Central memory CD8-positive, alpha-beta T cell (primary cell): ENCODE data around the gene TSEN15.

Source experiments
- ATAC-seq: fragments of 150-1000 bp; cut with Tn5 transposase; replicated peaks from 2 replicates; pipeline ENCODE4 v1.10.0; 2022; ENCODE audit warnings: mild to moderate bottlenecking, moderate FRiP score, moderate number of reproducible peaks; ENCODE audit not compliant: poor library complexity, severe bottlenecking; ENCODE audit errors: extremely low read depth
- DNase-seq, 2 donors: peaks; one replicate each; pipeline ENCODE4 v3.0.0; 2021; ENCODE audit warnings: low spot score in 2 of 2
- H3K27ac Mint-ChIP-seq: one replicate; pipeline ENCODE4 v1.8.0; 2022; ENCODE audit warnings: low read depth, mild to moderate bottlenecking, moderate library complexity, mixed read lengths
- H3K27me3 Mint-ChIP-seq: one replicate; pipeline ENCODE4 v1.8.0; 2022; ENCODE audit warnings: mixed read lengths
- H3K36me3 Mint-ChIP-seq: one replicate; pipeline ENCODE4 v1.8.0; 2022; ENCODE audit warnings: mild to moderate bottlenecking, moderate library complexity, mixed read lengths; ENCODE audit not compliant: insufficient read depth
- H3K4me1 Mint-ChIP-seq: one replicate; pipeline ENCODE4 v1.8.0; 2022; ENCODE audit warnings: mixed read lengths
- H3K4me3 Mint-ChIP-seq: one replicate; pipeline ENCODE4 v1.8.0; 2022; ENCODE audit warnings: mild to moderate bottlenecking, moderate library complexity, mixed read lengths
- H3K9me3 Mint-ChIP-seq: one replicate; pipeline ENCODE4 v1.8.0; 2022; ENCODE audit warnings: mixed read lengths

TSEN15 gene

DNA sequence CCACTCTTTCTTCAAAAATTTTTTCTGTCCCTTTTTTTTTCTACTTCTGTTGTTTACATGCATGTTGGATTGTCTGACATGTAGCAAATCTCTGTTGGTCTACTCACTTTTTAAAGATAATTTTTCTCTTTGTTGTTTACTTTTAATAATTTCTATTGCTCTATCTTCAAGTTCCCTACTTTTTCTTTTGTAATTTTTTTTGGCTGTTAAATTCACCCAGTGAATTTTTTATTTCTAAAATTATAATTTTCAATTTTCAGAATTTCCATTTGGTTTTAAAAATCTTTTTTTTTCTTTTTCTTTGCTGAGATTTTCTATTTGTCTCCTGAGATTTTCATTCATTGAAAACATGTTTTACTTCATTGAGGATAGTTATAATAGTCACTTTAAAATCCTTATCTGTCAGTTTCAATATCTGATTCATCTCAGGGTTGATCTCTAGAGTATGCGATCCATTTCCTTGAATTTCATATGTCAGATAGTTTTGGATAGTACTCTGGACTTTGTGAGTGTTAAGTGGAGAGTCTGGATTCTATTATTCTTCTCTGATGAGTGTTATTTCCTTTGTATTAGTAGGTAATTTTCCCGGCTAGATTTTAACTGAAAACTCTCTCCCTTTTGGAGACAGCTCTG is 1.6 kb upstream of the TSEN15 start:
- Mint-ChIP-seq H3K4me3 (peak overlapping the region; percentile 18), H3K36me3 (peaks cover 8% of the 10 kb centered on the region), H3K9me3 (no peaks in the 10 kb centered on the region), H3K27me3 (peaks cover 11% of the 10 kb centered on the region), H3K4me1 (peaks cover 31% of the 10 kb centered on the region), H3K27ac (no peak overlapping the region)
- no peak for ATAC-seq
- no peak for DNase-seq

DNA sequence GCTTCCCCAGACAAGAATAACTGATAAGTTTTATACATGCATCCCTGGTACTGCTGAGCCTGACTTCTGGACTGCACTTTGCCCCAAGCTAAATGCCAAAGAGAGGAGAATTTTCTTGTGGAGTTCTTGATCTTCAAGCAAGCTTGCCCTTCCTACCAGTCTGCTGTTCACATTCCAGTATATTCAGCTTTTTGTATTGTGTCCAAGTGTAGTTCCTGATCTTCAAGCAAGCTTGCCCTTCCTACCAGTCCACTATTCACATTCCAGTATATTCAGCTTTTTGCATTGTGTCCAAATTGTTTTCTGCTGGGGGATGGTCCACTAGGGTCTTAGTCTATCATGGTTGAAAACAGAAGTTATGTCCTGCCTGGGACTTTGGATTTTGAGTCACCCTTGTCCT is 894 bp upstream of the TSEN15 start:
- ATAC-seq (no peak), DNase-seq (no peak)
- Mint-ChIP-seq H3K27ac (peak overlapping the region; percentile 94), H3K9me3 (no peaks in the 10 kb centered on the region), H3K36me3 (peaks cover 8% of the 10 kb centered on the region), H3K27me3 (peaks cover 11% of the 10 kb centered on the region), H3K4me1 (peaks cover 31% of the 10 kb centered on the region), H3K4me3 (peak overlapping the region; percentile 94)

DNA sequence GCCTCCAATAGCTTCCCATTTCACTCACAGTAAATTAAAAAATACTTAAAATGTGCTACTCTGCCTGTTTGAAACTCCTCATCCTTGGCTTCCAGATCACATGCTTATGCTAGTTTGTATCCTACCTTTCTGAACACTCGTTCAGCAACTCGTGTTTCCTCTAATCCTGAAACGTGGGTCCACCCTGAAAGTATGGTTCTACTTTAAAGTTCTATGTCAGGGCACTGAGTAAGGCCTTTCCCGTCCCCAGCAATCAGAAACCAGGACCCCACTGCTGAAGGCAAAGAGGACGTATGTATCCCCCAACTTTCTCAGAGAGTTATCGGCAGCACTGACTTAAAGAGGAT is 419 bp upstream of the TSEN15 start:
- peaks cover 11% of the 10 kb centered on the region for H3K27me3 Mint-ChIP-seq
- DNase-seq (no peak), ATAC-seq (peak; percentile 25)
- H3K4me3 Mint-ChIP-seq = peak overlapping the region; percentile 94
- peaks cover 8% of the 10 kb centered on the region for H3K36me3 Mint-ChIP-seq
- peaks cover 31% of the 10 kb centered on the region for H3K4me1 Mint-ChIP-seq
- peak overlapping the region; percentile 94 for H3K27ac Mint-ChIP-seq
- H3K9me3 Mint-ChIP-seq = no peaks in the 10 kb centered on the region

DNA sequence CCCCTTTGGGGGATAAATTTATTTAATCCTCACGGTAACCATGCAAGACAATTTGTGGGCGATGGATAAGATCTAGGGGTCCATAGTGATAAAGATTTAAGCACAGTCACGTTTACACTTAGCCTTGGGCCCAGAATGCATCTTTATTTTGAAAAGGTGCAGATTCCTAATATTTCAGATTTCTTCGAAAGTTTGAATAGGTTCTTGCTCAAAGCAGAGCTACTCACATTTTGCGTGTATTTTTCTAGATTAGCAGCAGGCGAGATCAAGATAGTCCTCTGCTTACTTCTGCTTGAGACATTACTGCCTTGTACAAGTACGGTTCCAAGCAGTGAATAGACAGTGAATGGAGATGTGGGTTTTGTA is 647 bp downstream of the TSEN15 start:
- peaks cover 11% of the 10 kb centered on the region for H3K27me3 Mint-ChIP-seq
- H3K9me3 Mint-ChIP-seq = no peaks in the 10 kb centered on the region
- peaks cover 38% of the 10 kb centered on the region for H3K4me1 Mint-ChIP-seq
- peak overlapping the region; percentile 94 for H3K4me3 Mint-ChIP-seq
- ATAC-seq = no peak
- H3K27ac Mint-ChIP-seq = peak overlapping the region; percentile 94
- DNase-seq = no peak
- peaks cover 14% of the 10 kb centered on the region for H3K36me3 Mint-ChIP-seq

DNA sequence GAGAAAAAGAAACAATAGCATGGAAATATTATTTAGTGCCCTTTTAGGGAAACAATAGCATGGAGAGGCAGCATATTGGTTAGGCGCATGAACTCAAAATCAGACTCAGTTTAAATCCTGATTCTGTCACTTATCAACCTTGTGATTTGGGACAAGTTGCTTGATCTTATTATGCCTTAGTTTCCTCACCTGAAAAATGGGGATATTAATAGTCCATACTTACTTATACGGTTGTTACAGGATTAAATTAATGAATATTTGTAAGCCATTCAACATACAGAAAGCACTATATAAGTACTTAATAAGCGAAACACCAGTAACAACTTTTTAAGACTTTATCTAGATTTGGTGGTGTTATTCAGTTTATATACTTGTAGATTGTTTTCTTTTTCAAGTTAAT is 1.2 kb downstream of the TSEN15 start:
- H3K27me3 Mint-ChIP-seq = peaks cover 11% of the 10 kb centered on the region
- H3K27ac Mint-ChIP-seq = no peak overlapping the region
- no peaks in the 10 kb centered on the region for H3K9me3 Mint-ChIP-seq
- no peak for ATAC-seq
- no peak for DNase-seq
- peak overlapping the region; percentile 94 for H3K4me3 Mint-ChIP-seq
- H3K4me1 Mint-ChIP-seq = peaks cover 38% of the 10 kb centered on the region
- H3K36me3 Mint-ChIP-seq = peaks cover 14% of the 10 kb centered on the region

DNA sequence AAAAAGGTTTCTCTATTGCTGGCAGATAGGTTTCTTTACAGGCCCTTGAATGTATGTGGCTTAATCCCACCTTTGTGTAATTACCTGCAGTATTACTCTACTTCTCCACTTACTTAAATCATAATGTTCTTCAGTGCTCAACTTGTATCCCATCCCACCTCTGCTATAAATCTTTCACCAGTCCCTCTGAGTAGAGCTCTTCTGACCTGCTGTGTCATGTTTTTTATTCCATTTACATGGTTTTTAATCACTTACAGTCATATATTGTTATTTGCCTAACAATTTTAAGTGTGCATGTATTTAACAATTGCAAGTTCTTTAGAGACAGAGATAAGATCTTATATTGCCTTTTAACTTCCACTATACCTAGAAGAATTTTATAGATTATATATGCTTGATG is 2.4 kb downstream of the TSEN15 start:
- Mint-ChIP-seq H3K4me3 (no peak overlapping the region), H3K27ac (no peak overlapping the region), H3K4me1 (peaks cover 38% of the 10 kb centered on the region), H3K9me3 (no peaks in the 10 kb centered on the region), H3K36me3 (peaks cover 15% of the 10 kb centered on the region), H3K27me3 (peaks cover 7% of the 10 kb centered on the region)
- ATAC-seq (no peak), DNase-seq (no peak)

DNA sequence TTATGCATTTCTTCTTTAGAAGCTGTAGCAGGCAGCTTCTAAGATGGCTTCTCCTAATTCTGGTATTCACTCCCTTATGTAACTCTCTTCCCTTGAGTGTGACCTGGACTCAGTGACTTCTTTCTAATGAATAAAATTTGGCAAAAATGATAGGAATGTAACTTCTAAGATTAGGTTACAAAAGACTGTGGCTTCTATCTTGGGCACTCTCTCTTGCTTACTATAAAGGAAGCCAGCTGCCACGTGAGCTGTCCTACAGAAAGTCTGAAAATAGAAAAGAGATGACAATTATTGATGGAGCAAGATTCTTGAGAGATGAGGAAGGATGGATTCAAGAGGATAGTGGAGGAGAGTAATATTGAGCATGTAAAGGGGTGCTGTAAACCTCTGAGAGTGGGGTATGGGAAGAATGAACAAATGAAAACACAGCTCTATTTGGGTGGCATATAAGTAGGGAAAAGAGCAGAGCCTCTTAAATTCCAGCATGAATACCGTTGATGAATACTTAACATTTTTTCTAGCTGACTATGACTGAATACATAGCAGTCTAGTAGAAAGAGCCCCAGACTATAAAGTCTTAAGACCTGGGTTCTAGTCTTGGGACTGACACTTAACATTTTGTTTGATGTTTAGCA is 5.5 kb downstream of the TSEN15 start:
- H3K27ac Mint-ChIP-seq = no peak overlapping the region
- peaks cover 10% of the 10 kb centered on the region for H3K36me3 Mint-ChIP-seq
- peaks cover 27% of the 10 kb centered on the region for H3K4me1 Mint-ChIP-seq
- H3K9me3 Mint-ChIP-seq = no peaks in the 10 kb centered on the region
- no peak overlapping the region for H3K4me3 Mint-ChIP-seq
- no peaks in the 10 kb centered on the region for H3K27me3 Mint-ChIP-seq
- DNase-seq = no peak
- no peak for ATAC-seq

DNA sequence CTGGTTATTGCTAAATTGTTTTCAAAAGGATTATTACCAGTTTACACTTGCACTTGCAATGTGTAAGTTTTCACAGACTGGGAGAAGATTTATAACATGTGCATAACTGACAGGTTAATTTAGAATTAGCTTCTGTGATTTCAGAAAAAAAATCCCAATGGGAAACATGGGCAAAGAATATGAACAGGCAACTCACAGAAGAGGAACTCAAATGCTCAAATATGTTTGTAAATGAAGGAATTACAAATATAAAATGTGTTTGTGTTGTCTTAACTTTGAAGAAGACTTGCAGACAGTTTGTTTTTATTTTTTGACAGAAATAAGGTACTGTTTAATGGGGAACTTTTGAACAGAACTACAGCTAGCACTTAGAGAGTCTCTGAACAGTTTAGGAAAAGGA is 8.4 kb downstream of the TSEN15 start:
- no peaks in the 10 kb centered on the region for H3K9me3 Mint-ChIP-seq
- no peaks in the 10 kb centered on the region for H3K27me3 Mint-ChIP-seq
- peaks cover 8% of the 10 kb centered on the region for H3K36me3 Mint-ChIP-seq
- no peak overlapping the region for H3K4me3 Mint-ChIP-seq
- ATAC-seq (no peak), DNase-seq (no peak)
- H3K4me1 Mint-ChIP-seq = peaks cover 13% of the 10 kb centered on the region
- H3K27ac Mint-ChIP-seq = no peak overlapping the region

DNA sequence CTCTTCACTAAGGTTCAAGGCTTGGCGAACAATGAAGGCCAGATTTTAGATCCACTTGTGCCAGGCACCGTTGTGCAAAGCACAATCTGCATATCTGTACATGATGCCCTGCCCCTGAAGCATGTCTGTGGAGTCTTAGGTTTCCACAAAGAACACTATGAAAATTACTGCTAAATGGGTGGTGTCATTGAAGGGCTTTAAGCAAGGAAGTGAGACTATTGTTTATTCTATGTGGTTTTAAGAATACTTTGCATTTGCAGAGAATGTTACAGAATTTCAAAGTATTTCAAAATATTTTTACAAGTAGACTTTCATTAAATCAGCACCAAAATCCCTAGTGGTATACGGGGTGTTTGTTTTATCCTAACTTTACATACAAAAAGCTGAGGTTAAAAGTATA is 8.8 kb downstream of the TSEN15 start:
- no peaks in the 10 kb centered on the region for H3K27me3 Mint-ChIP-seq

DNA sequence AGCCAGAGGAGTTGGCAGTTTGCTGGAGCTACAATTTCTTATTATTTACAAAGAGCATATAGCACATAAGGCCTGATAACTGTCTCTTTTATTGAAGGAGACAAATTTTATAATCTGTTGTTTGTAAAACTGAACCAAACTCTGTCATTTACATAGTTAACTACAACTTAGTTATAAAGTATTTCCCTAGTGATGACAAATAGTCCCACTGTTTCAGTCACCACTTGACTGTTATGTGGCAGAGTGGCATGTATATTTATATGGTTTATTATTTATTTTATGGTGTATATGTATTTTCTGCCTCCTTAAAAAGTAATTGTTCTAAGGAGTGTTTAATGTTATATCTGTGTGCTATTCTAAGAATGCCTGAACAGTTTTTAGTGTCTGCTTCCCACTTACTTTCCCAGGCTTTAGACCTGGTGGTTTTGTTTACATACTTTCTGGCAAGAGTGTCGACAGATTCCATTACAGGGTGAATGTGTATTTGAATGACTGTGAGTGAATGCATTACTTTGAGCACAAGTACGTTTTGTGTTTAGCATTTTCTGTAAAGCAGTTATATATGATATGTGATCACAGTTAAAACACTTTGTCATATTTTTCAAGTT is 10.0 kb downstream of the TSEN15 start:
- no peak for DNase-seq
- H3K4me1 Mint-ChIP-seq = peaks cover 13% of the 10 kb centered on the region
- ATAC-seq = no peak
- no peaks in the 10 kb centered on the region for H3K9me3 Mint-ChIP-seq
- no peak overlapping the region for H3K4me3 Mint-ChIP-seq
- H3K27me3 Mint-ChIP-seq = no peaks in the 10 kb centered on the region
- peaks cover 14% of the 10 kb centered on the region for H3K36me3 Mint-ChIP-seq
- H3K27ac Mint-ChIP-seq = no peak overlapping the region

More for the DNA sequence above, 8.8 kb downstream of the TSEN15 start:
- H3K4me1 Mint-ChIP-seq = peaks cover 13% of the 10 kb centered on the region
- peaks cover 11% of the 10 kb centered on the region for H3K36me3 Mint-ChIP-seq
- DNase-seq (no peak), ATAC-seq (no peak)
- no peaks in the 10 kb centered on the region for H3K9me3 Mint-ChIP-seq
- H3K4me3 Mint-ChIP-seq = no peak overlapping the region
- no peak overlapping the region for H3K27ac Mint-ChIP-seq

DNA sequence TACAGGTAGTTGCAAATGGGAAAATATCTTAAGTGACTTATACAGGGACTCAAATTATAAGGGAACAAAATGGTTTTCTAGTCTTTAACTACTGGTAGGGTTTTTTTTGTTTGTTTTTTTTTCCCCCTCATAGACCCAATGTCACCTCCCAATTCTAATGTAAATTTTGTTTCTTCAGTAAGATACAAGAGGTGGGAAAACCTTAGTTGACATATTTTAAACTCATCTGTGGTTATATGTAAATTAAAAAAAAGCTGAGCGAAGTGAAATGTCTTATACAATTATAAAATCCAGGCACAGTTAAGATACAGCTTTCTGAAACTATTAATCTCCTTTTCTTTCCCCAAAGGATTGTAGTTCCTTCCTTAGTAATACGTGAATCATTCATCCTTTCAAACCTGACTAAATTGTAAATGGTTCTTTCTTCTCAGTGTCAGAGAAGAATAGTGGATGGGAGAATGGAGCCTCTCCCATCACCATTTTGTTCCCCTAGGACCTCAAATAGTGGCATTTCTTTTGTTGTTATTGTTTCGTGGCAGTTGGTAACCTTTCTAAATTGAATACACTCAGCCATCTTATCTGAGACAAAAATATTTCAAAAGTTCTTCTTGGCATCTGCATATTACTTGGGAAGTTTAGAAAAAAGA is 11.2 kb downstream of the TSEN15 start:
- peaks cover 14% of the 10 kb centered on the region for H3K36me3 Mint-ChIP-seq
- no peaks in the 10 kb centered on the region for H3K9me3 Mint-ChIP-seq
- DNase-seq = no peak
- no peak overlapping the region for H3K27ac Mint-ChIP-seq
- H3K4me3 Mint-ChIP-seq = no peak overlapping the region
- no peaks in the 10 kb centered on the region for H3K27me3 Mint-ChIP-seq
- no peak for ATAC-seq
- peaks cover 6% of the 10 kb centered on the region for H3K4me1 Mint-ChIP-seq

DNA sequence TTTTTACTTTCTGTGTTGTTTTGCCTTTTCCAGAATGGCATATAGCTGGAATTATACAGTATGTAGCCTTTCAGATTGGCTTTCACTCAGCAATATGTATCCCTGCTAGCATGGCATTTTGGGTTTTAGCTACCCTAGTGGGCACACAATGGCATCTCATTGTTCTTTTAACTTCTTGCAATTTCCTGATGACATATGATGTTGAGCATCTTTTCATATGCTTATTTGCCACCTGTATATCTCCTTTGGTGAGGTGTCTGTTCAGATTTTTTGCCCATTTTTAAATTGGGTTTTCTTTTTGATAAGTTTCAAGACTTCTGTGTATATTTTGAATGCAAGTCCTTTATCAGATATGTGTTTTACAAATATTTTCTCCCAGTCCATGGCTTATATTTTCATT is 14.0 kb downstream of the TSEN15 start:
- no peak overlapping the region for H3K27ac Mint-ChIP-seq
- ATAC-seq (no peak), DNase-seq (no peak)
- no peak overlapping the region for H3K4me3 Mint-ChIP-seq
- peaks cover 18% of the 10 kb centered on the region for H3K36me3 Mint-ChIP-seq
- peaks cover 6% of the 10 kb centered on the region for H3K4me1 Mint-ChIP-seq
- H3K27me3 Mint-ChIP-seq = no peaks in the 10 kb centered on the region
- H3K9me3 Mint-ChIP-seq = no peaks in the 10 kb centered on the region

DNA sequence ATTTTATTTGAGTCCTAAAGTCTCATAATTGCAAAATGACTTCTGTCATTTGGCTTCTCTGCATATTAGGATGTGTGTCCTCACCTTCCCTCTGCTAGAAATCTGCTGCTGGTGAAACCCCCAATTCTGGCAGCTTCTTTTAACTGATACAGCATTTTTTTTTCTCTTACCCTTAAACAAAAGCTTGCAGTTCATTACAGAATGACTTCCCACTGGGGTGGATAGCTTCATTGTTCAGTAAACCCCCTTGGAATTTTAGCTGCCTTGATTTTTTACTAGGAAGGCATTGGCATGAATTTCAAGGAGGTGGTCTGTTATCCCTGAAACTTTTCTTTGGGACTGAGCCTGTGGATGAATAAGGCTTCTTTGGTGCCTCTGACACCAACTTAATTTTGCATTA is 16.8 kb downstream of the TSEN15 start:
- Mint-ChIP-seq H3K27me3 (no peaks in the 10 kb centered on the region), H3K36me3 (peaks cover 28% of the 10 kb centered on the region), H3K27ac (no peak overlapping the region)

More for the DNA sequence above, 16.8 kb downstream of the TSEN15 start:
- no peaks in the 10 kb centered on the region for H3K9me3 Mint-ChIP-seq
- ATAC-seq (no peak), DNase-seq (no peak)
- H3K4me3 Mint-ChIP-seq = no peak overlapping the region
- peaks cover 6% of the 10 kb centered on the region for H3K4me1 Mint-ChIP-seq
